ENCODE measurements around the gene LBHD2.

LBHD2 gene

GRCh38 chr14:103121121-103121845, 37.3 kb downstream of the LBHD2 start:
- DNase-seq (ENCODE audit: low spot score): no peak

- DNase-seq (ENCODE audit: low spot score): no peak
These were observed 38.0 kb downstream of the LBHD2 start for GRCh38 chr14:103121846-103122584.

- no peak for DNase-seq (ENCODE audit: low spot score)
These were observed 38.6 kb downstream of the LBHD2 start for GRCh38 chr14:103122585-103122946.

GRCh38 chr14:103122947-103123633, 39.1 kb downstream of the LBHD2 start, which contains the start of gene TNFAIP2:
Gene TNFAIP2 (plus strand): TSS chr14:103123461. CDS start chr14:103126458, 2,997 bp downstream.
- DNase-seq (ENCODE audit: low spot score): no peak

GRCh38 chr14:103123634-103124500, 39.9 kb downstream of the LBHD2 start:
- DNase-seq (ENCODE audit: low spot score): no peak

- no peak for DNase-seq (ENCODE audit: low spot score)
These were observed 40.5 kb downstream of the LBHD2 start for GRCh38 chr14:103124501-103125001.

- DNase-seq (ENCODE audit: low spot score): no peak
These were observed 41.4 kb downstream of the LBHD2 start for GRCh38 chr14:103125098-103126070.

GRCh38 chr14:103126088-103126872, 42.3 kb downstream of the LBHD2 start:
- no peak for DNase-seq (ENCODE audit: low spot score)

- no peak for DNase-seq (ENCODE audit: low spot score)
These were observed 42.9 kb downstream of the LBHD2 start for GRCh38 chr14:103126873-103127304.

GRCh38 chr14:103127356-103127755, 43.3 kb downstream of the LBHD2 start:
- DNase-seq (ENCODE audit: low spot score): no peak

GRCh38 chr14:103127861-103128598, 44.0 kb downstream of the LBHD2 start:
- DNase-seq (ENCODE audit: low spot score): no peak

GRCh38 chr14:103128631-103129300, 44.8 kb downstream of the LBHD2 start:
- no peak for DNase-seq (ENCODE audit: low spot score)

GRCh38 chr14:103129301-103130016, 45.4 kb downstream of the LBHD2 start:
- no peak for DNase-seq (ENCODE audit: low spot score)

GRCh38 chr14:103130017-103130764, 46.2 kb downstream of the LBHD2 start:
- DNase-seq (ENCODE audit: low spot score): no peak

- DNase-seq (ENCODE audit: low spot score): no peak
These were observed 47.0 kb downstream of the LBHD2 start for GRCh38 chr14:103130965-103131364.

GRCh38 chr14:103131580-103131979, 47.6 kb downstream of the LBHD2 start:
- no peak for DNase-seq (ENCODE audit: low spot score)

Data from germinal center (tissue), 1 donor.